Measurements from ENCODE around the gene GBE1.

DNA sequence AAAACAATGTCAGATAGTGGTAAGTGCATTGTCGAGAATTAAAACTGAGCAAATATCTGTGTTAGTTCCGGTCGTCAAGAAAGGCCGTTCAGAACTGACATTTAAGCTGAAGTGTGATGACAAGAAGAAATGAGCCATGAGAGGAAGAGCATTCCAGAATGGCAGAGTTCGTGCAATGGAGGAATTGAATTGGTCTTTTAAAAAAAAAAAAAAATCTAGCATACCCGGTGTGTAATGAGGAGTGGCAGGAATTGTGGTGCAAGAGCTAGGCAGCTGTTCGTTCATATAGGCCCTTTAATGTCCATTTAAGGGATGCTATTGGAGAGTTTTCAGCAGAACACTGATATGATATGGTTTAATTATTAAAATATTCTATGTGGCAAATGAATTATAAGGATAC, 2.6 kb upstream of the GBE1 start:
- TF ChIP-seq, protein P1, sequence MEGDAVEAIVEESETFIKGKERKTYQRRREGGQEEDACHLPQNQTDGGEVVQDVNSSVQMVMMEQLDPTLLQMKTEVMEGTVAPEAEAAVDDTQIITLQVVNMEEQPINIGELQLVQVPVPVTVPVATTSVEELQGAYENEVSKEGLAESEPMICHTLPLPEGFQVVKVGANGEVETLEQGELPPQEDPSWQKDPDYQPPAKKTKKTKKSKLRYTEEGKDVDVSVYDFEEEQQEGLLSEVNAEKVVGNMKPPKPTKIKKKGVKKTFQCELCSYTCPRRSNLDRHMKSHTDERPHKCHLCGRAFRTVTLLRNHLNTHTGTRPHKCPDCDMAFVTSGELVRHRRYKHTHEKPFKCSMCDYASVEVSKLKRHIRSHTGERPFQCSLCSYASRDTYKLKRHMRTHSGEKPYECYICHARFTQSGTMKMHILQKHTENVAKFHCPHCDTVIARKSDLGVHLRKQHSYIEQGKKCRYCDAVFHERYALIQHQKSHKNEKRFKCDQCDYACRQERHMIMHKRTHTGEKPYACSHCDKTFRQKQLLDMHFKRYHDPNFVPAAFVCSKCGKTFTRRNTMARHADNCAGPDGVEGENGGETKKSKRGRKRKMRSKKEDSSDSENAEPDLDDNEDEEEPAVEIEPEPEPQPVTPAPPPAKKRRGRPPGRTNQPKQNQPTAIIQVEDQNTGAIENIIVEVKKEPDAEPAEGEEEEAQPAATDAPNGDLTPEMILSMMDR (IDR thresholded peaks at IDR 0.05 in 2 of 3, conservative IDR thresholded peaks at IDR 0.05 in 1 of 3; ENCODE audit: control insufficient read depth in 2 of 3, extremely low read depth in 1 of 3, insufficient read depth in 1 of 3, low read depth in 3 of 3, low read length in 3 of 3) = no peak
- TF ChIP-seq, protein P2, sequence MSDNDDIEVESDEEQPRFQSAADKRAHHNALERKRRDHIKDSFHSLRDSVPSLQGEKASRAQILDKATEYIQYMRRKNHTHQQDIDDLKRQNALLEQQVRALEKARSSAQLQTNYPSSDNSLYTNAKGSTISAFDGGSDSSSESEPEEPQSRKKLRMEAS (IDR thresholded peaks at IDR 0.05; ENCODE audit: low read depth, low read length) = no peak
- TF ChIP-seq, protein P3, sequence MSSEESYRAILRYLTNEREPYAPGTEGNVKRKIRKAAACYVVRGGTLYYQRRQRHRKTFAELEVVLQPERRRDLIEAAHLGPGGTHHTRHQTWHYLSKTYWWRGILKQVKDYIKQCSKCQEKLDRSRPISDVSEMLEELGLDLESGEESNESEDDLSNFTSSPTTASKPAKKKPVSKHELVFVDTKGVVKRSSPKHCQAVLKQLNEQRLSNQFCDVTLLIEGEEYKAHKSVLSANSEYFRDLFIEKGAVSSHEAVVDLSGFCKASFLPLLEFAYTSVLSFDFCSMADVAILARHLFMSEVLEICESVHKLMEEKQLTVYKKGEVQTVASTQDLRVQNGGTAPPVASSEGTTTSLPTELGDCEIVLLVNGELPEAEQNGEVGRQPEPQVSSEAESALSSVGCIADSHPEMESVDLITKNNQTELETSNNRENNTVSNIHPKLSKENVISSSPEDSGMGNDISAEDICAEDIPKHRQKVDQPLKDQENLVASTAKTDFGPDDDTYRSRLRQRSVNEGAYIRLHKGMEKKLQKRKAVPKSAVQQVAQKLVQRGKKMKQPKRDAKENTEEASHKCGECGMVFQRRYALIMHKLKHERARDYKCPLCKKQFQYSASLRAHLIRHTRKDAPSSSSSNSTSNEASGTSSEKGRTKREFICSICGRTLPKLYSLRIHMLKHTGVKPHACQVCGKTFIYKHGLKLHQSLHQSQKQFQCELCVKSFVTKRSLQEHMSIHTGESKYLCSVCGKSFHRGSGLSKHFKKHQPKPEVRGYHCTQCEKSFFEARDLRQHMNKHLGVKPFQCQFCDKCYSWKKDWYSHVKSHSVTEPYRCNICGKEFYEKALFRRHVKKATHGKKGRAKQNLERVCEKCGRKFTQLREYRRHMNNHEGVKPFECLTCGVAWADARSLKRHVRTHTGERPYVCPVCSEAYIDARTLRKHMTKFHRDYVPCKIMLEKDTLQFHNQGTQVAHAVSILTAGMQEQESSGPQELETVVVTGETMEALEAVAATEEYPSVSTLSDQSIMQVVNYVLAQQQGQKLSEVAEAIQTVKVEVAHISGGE (CRISPR knock-in tag; IDR thresholded peaks at IDR 0.05) = no peak
- TF ChIP-seq NR2C2 (IDR thresholded peaks at IDR 0.05; ENCODE audit: borderline replicate concordance, control insufficient read depth, insufficient read length, low read depth) (no peak), EED (IDR thresholded peaks at IDR 0.05; ENCODE audit: low read depth) (no peak), IKZF1 (conservative IDR thresholded peaks at IDR 0.05) (no peak), NFYB (IDR thresholded peaks at IDR 0.05; ENCODE audit: insufficient read depth, low read depth, low read length) (no peak), EP300 (IDR thresholded peaks at IDR 0.05; ENCODE audit: borderline replicate concordance in 1 of 2, control insufficient read depth in 1 of 2, low read depth in 2 of 2, low read length in 2 of 2) (no peak)
